Activated CD4-positive, alpha-beta T cell treated with anti-CD3 and anti-CD28 coated beads for 36 hours (primary cell): ENCODE results near the gene CTRL. TPM values are rescaled to one million over a fixed set of nuclear protein-coding genes. Genes with fewer than 3 reads are reported as not detected.
"Not testable (repeated sequence)": the region's sequence is repeated elsewhere in the genome, so short reads cannot be mapped to it uniquely, and the experiment has no call there.

Experiments
- ATAC-seq: fragments of 200-7000 bp; cut with Tn5 transposase; one replicate; pipeline ENCODE4 v1.10.0; 2021; ENCODE audit warnings: mild to moderate bottlenecking, moderate library complexity
- CTCF ChIA-PET: fragments of 350-600 bp; sonication (Branson Sonifier 250); formaldehyde crosslinking; loops from one replicate; lab custom pipeline; 2021; ENCODE audit warnings: antibody characterized with exemption; lab: Charles Lee
- POLR2A ChIA-PET: fragments of 350-600 bp; sonication (Branson Sonifier 250); formaldehyde crosslinking; loops from one replicate; lab custom pipeline; 2021; ENCODE audit warnings: antibody characterized with exemption, inconsistent platforms; lab: Charles Lee
- DNase-seq: peaks from one replicate; pipeline ENCODE4 v3.0.0-alpha.2; 2020
- H3K27ac Mint-ChIP-seq: one replicate; pipeline ENCODE4 v1.8.0; 2021; ENCODE audit warnings: mixed read lengths
- H3K27me3 Mint-ChIP-seq: one replicate; pipeline ENCODE4 v1.8.0; 2021; ENCODE audit warnings: mixed read lengths
- H3K36me3 Mint-ChIP-seq: one replicate; pipeline ENCODE4 v1.8.0; 2021; ENCODE audit warnings: low read depth, mixed read lengths
- H3K4me1 Mint-ChIP-seq: one replicate; pipeline ENCODE4 v1.8.0; 2021; ENCODE audit warnings: mixed read lengths
- H3K4me3 Mint-ChIP-seq: one replicate; pipeline ENCODE4 v1.8.0; 2021; ENCODE audit warnings: mild to moderate bottlenecking, moderate library complexity, mixed read lengths
- H3K9me3 Mint-ChIP-seq: one replicate; pipeline ENCODE4 v1.8.0; 2021; ENCODE audit warnings: low read depth, mixed read lengths
- intact Hi-C, 2 experiments: fragments of 100-400 bp; cut with DNase I in 1 of 2; cut with micrococcal nuclease in 1 of 2; formaldehyde crosslinking; loops; one replicate each; pipeline versions ENCODE4 v1.14.2 to v1.15.1; 2022 to 2024; cut with DNase I, micrococcal nuclease
- total RNA-seq, 2 experiments: library from RNA; stranded (reverse); gene quantifications; one replicate each; pipeline ENCODE4 v1.2.3, GENCODE V29; 2021

Gene CTRL
- total RNA-seq, 2 experiments from 2014 or later, result 2.5 to 3.5 TPM

DNA sequence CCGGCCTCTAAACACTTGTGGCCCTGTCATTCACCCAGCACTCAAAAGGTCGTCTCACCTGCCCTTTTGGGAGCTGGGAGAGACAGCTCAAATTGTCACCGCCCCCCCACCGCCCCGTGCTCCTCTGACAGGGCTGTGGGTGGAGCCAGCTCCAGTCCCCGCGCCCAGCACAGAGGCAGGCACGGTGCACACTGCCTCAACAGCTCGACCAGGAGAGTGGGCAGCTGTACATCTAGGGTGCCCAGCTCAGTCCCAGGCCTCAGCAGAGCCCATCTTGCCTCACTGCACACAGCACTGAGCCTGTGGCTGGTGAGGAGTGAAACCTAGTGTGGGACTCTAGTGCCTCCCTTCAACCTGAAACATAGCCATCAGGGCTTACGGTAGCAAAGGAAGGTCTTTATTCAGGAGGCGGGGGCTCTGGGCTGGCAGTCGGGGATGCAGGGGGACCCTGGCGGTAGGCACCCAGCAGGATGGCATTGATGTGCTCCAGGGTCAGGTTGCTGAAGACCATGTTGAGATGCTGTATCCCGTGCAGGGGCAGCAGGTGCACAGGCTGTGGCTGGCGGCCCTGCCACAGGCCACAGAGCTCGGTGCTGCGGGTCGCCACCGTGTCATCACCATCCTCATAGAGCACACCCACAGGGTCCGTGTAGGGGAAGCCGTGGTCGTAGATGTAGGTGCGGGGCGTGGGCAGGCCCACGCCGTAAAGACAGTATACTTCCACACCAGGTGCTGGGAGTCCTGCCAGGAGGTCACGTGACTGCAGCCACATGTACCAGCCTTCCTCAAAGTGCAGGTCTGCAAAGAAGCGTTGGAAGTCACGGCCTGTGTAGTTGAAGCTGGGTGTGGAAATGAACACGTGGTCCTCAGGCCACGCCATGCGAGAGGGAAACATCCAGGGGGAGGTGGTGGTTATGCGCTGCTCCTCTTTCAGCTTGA, 8.1 kb upstream of the CTRL start:
- Mint-ChIP-seq H3K9me3 (no peaks in the 10 kb centered on the region), H3K27me3 (no peaks in the 10 kb centered on the region), H3K4me3 (no peak overlapping the region), H3K4me1 (peaks cover 36% of the 10 kb centered on the region), H3K36me3 (peaks cover 36% of the 10 kb centered on the region), H3K27ac (peak overlapping the region; percentile 76)
- ChIA-PET POLR2A (interaction anchor here (0.9 to 1.4 kb wide), 2 partner anchors 10 to 27 kb away, joined by 3 to 4 read pairs; no protein-coding TSS in a partner anchor), CTCF (interaction anchor here (0.7 to 2.6 kb wide), 12 partner anchors 10 to 277 kb away, joined by 3 to 14 read pairs (median 3); no protein-coding TSS in a partner anchor)
- ATAC-seq, result no peak
- intact Hi-C loops, result loop anchor here (5.0 kb wide), 3 partner anchors 267 to 692 kb away; partner anchors contain the start of genes ESRP2 (in 2 of the 2), FHOD1 (in 1 of the 2) and SLC9A5 (in 1 of the 2)
- DNase-seq, result peak; percentile 67

GRCh38 chr16:67937713-67938112, 6.1 kb upstream of the CTRL start:
- DNase-seq, H3K9me3 Mint-ChIP-seq: not testable (repeated sequence)

DNA sequence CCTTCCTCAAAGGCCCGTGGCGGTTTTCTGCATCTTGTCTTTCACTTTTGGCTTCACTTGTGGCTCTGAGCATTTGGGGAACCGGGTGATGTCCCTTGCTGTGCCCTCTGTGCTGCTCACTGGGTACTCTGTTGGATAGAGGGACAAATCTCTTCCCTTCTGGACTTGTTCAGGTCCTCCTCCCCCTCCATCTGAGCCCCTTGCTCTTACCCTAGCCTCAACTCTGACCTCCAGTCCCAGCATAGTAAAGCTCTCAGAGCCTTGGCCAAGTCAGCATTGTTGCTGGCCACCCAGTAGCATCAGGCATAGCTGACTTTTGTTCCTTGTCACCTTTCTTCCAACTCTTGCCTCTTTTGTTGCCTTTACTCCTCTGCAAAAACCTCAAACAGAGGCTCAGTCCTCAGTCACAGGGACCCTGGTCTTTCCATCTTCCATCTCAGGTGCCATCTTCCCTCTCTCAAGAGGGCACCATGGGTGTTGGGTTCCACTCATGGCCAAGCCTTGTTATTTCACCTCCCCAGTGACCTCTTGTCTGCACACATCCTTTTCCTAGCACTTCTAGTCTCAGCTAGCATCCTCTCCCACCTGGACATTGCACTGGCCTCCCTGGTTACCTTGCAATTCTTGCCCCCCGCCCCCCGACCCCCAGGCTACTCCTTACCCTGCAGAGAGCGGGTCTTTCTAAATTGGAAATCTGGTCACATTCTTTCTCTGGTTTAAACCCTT, 5.4 kb upstream of the CTRL start:
- Mint-ChIP-seq H3K4me3 (peak overlapping the region; percentile 100), H3K36me3 (peaks cover 55% of the 10 kb centered on the region), H3K4me1 (peaks cover 42% of the 10 kb centered on the region), H3K27me3 (no peaks in the 10 kb centered on the region), H3K9me3 (no peaks in the 10 kb centered on the region), H3K27ac (peak overlapping the region; percentile 100)
- CTCF ChIA-PET, result interaction anchor here (0.6 to 3.0 kb wide), 7 partner anchors 50 to 416 kb away, joined by 3 to 17 read pairs (median 4); partner anchors contain the start of genes GFOD2 and NRN1L
- peak; percentile 54 for ATAC-seq
- intact Hi-C loops, result loop anchor here (1.0 to 5.0 kb wide), 11 partner anchors 31 to 690 kb away; partner anchors contain the start of genes ESRP2 (in 2 of the 2), SLC12A4 (in 2 of the 2), ATP6V0D1 (in 1 of the 2) and DDX28 (in 1 of the 2)
- POLR2A ChIA-PET, result interaction anchor here (0.9 to 1.5 kb wide), 2 partner anchors 26 to 148 kb away, joined by 3 to 4 read pairs; partner anchors contain the start of gene NFATC3
- DNase-seq, result peak; percentile 89

More at GRCh38 chr16:67937713-67938112, 6.1 kb upstream of the CTRL start:
- peaks cover 44% of the 10 kb centered on the region for H3K4me1 Mint-ChIP-seq
- CTCF ChIA-PET, result interaction anchor here (0.7 to 3.0 kb wide), 3 partner anchors 54 to 218 kb away, joined by 4 to 17 read pairs (median 4); partner anchors contain the start of genes GFOD2 and NRN1L
- ATAC-seq, H3K27me3 Mint-ChIP-seq, H3K27ac Mint-ChIP-seq: not testable (repeated sequence)
- POLR2A ChIA-PET, result interaction anchor here (0.7 to 1.5 kb wide), 2 partner anchors 148 to 652 kb away, joined by 3 to 4 read pairs; partner anchors contain the start of gene NFATC3
- intact Hi-C loops, result loop anchor here (2.0 to 5.0 kb wide), 6 partner anchors 31 to 690 kb away; partner anchors contain the start of genes ESRP2 (in 2 of the 2), FHOD1 (in 1 of the 2), GFOD2 (in 1 of the 2) and SLC12A4 (in 1 of the 2)
- peak overlapping the region; percentile 100 for H3K4me3 Mint-ChIP-seq
- H3K36me3 Mint-ChIP-seq, result peaks cover 49% of the 10 kb centered on the region

DNA sequence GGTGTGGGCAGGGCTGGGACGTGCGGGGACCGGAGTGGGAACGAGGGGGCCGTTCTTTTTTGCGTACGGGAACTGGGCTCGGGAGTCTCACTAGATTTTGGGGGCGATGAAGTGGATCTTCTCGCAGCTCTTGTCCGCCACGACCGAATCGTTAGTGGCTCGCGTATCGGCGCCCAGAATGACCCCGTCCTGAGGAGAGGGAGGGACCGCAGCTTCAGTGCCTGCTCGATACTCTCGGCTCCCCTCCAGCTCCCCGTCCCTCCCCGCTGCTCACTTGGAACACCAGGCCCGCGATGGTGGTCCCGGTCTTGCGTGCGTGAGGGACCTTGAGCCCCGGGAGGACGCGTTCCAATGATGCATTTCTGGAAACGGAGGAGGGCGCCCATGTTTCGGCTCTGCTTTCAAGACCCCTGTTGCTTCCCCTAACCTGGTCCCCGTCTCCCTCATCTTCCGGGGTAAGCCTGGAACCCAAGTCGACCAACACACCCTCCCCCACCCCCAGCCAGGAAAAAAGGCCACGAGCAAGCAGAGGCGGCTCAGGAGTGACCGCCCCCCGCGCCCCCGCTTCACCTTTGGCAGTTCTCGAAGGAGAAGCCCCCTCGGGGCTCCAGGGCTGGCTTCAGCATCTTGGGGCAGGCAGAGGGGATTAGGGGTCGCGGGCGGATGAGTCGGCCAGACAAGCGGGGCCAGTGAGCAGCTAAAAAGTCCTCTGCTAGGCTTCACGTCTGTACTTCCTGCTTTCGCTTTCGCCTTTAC, 4.6 kb upstream of the CTRL start, which contains the start of gene PSMB10:
PSMB10 (minus strand) TSS at position 727 of the 756 bp plus-strand sequence; CDS start at position 626, 101 bp downstream.
- DNase-seq, result peak; percentile 72
- Mint-ChIP-seq H3K4me3 (peak within 1 kb of the TSS; percentile 100), H3K9me3 (no peaks in the 10 kb centered on the region), H3K27ac (peak within 1 kb of the TSS; percentile 100), H3K36me3 (peaks cover 58% of the 10 kb centered on the region), H3K27me3 (no peaks in the 10 kb centered on the region), H3K4me1 (peaks cover 37% of the 10 kb centered on the region)
- ChIA-PET POLR2A (interaction anchor here (0.6 to 1.5 kb wide), 13 partner anchors 8 to 264 kb away, joined by 3 to 8 read pairs (median 3); partner anchors contain the start of genes DDX28, DPEP2, DUS2 and EDC4), CTCF (interaction anchor here (0.6 to 3.0 kb wide), 20 partner anchors 8 to 415 kb away, joined by 3 to 17 read pairs (median 4); partner anchors contain the start of genes GFOD2, LCAT, NRN1L and NUTF2)
- peak; percentile 11 for ATAC-seq
- intact Hi-C loops, result loop anchor here (1.0 to 5.0 kb wide), 11 partner anchors 32 to 689 kb away; partner anchors contain the start of genes ESRP2 (in 2 of the 2), SLC12A4 (in 2 of the 2), ATP6V0D1 (in 1 of the 2) and DDX28 (in 1 of the 2)

DNA sequence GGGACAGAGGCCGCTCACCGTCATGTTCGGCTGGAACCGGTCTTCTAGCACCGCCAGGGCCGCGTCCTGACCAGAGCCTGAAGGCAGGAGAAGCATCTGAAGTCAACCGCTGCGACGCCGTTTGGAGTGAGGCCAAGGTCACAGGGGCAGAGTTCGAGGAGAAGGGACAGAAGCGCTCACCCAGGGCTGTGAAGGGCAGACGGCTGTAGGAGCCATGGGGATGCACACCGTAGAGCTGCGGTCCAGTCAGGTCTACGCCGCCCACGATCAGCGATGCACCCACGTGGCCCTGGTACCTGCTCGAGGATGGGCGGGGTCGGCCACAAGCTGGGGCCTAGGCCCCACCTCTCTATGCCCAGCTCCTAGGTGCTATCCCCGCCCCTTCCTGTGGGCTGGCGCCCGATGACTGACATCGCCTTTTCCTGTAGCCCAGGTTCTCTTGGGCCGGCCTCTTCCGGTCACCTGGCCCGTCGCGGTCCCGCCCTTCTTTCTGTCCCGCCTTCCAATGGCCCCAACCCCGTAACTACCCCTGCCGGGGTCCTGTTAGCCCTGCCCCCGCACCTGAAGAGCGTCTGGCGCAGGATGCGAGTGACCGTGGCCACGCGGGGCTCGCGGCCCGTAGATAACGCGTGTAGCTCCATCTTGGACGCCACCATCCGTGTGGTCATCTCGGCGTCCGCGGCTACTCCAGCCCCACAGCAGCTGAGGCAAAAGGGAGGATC, 3.9 kb upstream of the CTRL start:
- no peaks in the 10 kb centered on the region for H3K27me3 Mint-ChIP-seq
- ATAC-seq, result peak; percentile 91
- peaks cover 58% of the 10 kb centered on the region for H3K36me3 Mint-ChIP-seq
- CTCF ChIA-PET, result interaction anchor here (0.6 to 3.0 kb wide), 19 partner anchors 9 to 441 kb away, joined by 3 to 17 read pairs (median 5); partner anchors contain the start of genes LCAT, NRN1L and NUTF2
- POLR2A ChIA-PET, result interaction anchor here (0.5 to 1.5 kb wide), 13 partner anchors 9 to 489 kb away, joined by 3 to 8 read pairs (median 3); partner anchors contain the start of genes DDX28, DPEP2, DUS2 and EDC4
- peak; percentile 98 for DNase-seq
- intact Hi-C loops, result loop anchor here (1.0 to 5.0 kb wide), 20 partner anchors 33 to 709 kb away; partner anchors contain the start of genes CTCF (in 2 of the 2), ESRP2 (in 2 of the 2), NFATC3 (in 2 of the 2) and PSKH1 (in 2 of the 2)
- no peaks in the 10 kb centered on the region for H3K9me3 Mint-ChIP-seq
- H3K4me3 Mint-ChIP-seq, result peak overlapping the region; percentile 100
- peak overlapping the region; percentile 100 for H3K27ac Mint-ChIP-seq
- H3K4me1 Mint-ChIP-seq, result peaks cover 37% of the 10 kb centered on the region

- no peak for DNase-seq
- Mint-ChIP-seq H3K27me3 (no peaks in the 10 kb centered on the region), H3K4me1 (peaks cover 33% of the 10 kb centered on the region), H3K4me3 (peak overlapping the region; percentile 100), H3K9me3 (no peaks in the 10 kb centered on the region), H3K27ac (peak overlapping the region; percentile 100), H3K36me3 (peaks cover 53% of the 10 kb centered on the region)
- intact Hi-C loops, result loop anchor here (1.0 to 5.0 kb wide), 12 partner anchors 42 to 708 kb away; partner anchors contain the start of genes CTCF (in 2 of the 2), ESRP2 (in 2 of the 2), PSKH1 (in 2 of the 2) and THAP11 (in 2 of the 2)
- CTCF ChIA-PET, result interaction anchor here (0.7 to 3.9 kb wide), 16 partner anchors 9 to 441 kb away, joined by 3 to 20 read pairs (median 6); partner anchors contain the start of genes LCAT, NRN1L and NUTF2
- POLR2A ChIA-PET, result interaction anchor here (0.5 to 1.5 kb wide), 10 partner anchors 17 to 490 kb away, joined by 3 to 8 read pairs (median 4); partner anchors contain the start of genes DDX28, DUS2, EDC4 and NFATC3
- no peak for ATAC-seq
These were observed 3.4 kb upstream of the CTRL start for GRCh38 chr16:67935101-67935401.

- peak overlapping the region; percentile 100 for H3K27ac Mint-ChIP-seq
- peak overlapping the region; percentile 100 for H3K4me3 Mint-ChIP-seq
- H3K9me3 Mint-ChIP-seq, result no peaks in the 10 kb centered on the region
- DNase-seq (peak; percentile 10), ATAC-seq (no peak)
- peaks cover 28% of the 10 kb centered on the region for H3K4me1 Mint-ChIP-seq
- ChIA-PET CTCF (interaction anchor here (0.5 to 3.9 kb wide), 13 partner anchors 9 to 602 kb away, joined by 3 to 20 read pairs (median 5); partner anchors contain the start of genes NRN1L, RANBP10 and TSNAXIP1), POLR2A (interaction anchor here (0.6 to 1.4 kb wide), 4 partner anchors 17 to 62 kb away, joined by 3 to 5 read pairs (median 3); no protein-coding TSS in a partner anchor)
- H3K27me3 Mint-ChIP-seq, result no peaks in the 10 kb centered on the region
- intact Hi-C loops, result loop anchor here (1.0 to 5.0 kb wide), 12 partner anchors 41 to 708 kb away; partner anchors contain the start of genes CTCF (in 2 of the 2), ESRP2 (in 2 of the 2), PSKH1 (in 2 of the 2) and THAP11 (in 2 of the 2)
- H3K36me3 Mint-ChIP-seq, result peaks cover 53% of the 10 kb centered on the region
These were observed 2.8 kb upstream of the CTRL start for GRCh38 chr16:67934306-67935100.

GRCh38 chr16:67933805-67934204, 2.1 kb upstream of the CTRL start:
- Mint-ChIP-seq H3K4me1 (peaks cover 23% of the 10 kb centered on the region), H3K27ac (peak overlapping the region; percentile 14), H3K27me3 (no peaks in the 10 kb centered on the region), H3K9me3 (no peaks in the 10 kb centered on the region), H3K4me3 (peak overlapping the region; percentile 100), H3K36me3 (peaks cover 48% of the 10 kb centered on the region)
- POLR2A ChIA-PET, result no interaction called here
- CTCF ChIA-PET, result interaction anchor here (0.6 to 3.9 kb wide), 7 partner anchors 8 to 127 kb away, joined by 3 to 20 read pairs (median 7); partner anchors contain the start of gene NRN1L
- ATAC-seq (no peak), DNase-seq (no peak)
- intact Hi-C loops, result loop anchor here (2.0 kb wide), 2 partner anchors 151 to 707 kb away; partner anchors contain the start of genes NFATC3 (in 1 of the 2) and TMEM208 (in 1 of the 2)
